Measurements from ENCODE around the gene BPGM.

DNA sequence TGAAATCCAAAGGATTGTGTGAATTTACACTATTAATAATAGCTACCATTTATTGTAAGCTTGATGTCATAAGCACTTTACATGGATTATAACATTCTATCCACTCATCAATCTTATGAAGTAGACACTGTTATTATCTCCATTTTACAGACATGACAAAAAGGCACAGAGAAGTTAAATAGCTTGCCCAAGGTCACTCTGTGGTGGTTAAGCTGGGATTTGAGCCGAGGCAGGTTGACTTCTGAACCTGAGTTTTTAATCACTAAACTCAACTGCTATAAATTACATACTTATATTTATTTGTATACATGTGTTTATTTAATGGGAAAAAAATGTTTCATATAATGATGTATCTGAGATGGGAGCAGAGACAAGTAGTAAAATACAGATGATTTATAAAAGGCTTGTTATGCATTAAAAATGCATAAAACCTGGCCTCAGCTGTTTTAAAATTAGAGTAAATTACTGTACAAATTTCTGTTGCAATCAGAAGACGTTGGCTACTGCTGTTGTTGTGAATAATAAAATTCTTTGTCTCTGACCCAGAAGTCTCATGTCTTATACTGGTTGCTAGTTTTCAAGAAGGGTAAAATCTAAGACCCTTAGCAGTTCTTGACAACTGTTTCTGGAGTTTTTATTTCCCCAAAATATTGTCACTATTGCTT is 71.7 kb downstream of the BPGM start:
- TF ChIP-seq, protein P1, sequence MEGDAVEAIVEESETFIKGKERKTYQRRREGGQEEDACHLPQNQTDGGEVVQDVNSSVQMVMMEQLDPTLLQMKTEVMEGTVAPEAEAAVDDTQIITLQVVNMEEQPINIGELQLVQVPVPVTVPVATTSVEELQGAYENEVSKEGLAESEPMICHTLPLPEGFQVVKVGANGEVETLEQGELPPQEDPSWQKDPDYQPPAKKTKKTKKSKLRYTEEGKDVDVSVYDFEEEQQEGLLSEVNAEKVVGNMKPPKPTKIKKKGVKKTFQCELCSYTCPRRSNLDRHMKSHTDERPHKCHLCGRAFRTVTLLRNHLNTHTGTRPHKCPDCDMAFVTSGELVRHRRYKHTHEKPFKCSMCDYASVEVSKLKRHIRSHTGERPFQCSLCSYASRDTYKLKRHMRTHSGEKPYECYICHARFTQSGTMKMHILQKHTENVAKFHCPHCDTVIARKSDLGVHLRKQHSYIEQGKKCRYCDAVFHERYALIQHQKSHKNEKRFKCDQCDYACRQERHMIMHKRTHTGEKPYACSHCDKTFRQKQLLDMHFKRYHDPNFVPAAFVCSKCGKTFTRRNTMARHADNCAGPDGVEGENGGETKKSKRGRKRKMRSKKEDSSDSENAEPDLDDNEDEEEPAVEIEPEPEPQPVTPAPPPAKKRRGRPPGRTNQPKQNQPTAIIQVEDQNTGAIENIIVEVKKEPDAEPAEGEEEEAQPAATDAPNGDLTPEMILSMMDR (IDR thresholded peaks at IDR 0.05; ENCODE audit: low read depth, low read length, poor library complexity, severe bottlenecking), result no peak
- no peak for TF ChIP-seq EZH2phosphoT487 (IDR thresholded peaks at IDR 0.05; ENCODE audit: borderline replicate concordance, low read length)
